ENCODE measurements around the gene CCDC61. TPM values are rescaled to one million over a fixed set of nuclear protein-coding genes. Genes with fewer than 3 reads are reported as not detected.

CCDC61 gene
- total RNA-seq, 1 experiment from 2014 or later = 24.8 TPM

GRCh38 chr19:46030812-46031550, 35.7 kb downstream of the CCDC61 start:
- H3K4me2 ChIP-seq = no peak overlapping the region
- H3F3A ChIP-seq (ENCODE audit: insufficient read depth, low read depth) = peaks cover 11% of the 10 kb centered on the region; the same call in 1 of the 2 replicates
- intact Hi-C loops (cut with micrococcal nuclease; ENCODE audit: unreplicated experiment) = no loop called here
- ChIA-PET CTCF (no interaction called here), POLR2A (ENCODE audit: unreplicated experiment) (no interaction called here)
- no peak for TF ChIP-seq CTCF (conservative IDR thresholded peaks at IDR 0.05)
- no peak for TF ChIP-seq EZH2 (IDR thresholded peaks at IDR 0.05; ENCODE audit: low read depth)
- no peaks in the 10 kb centered on the region for H3K9me3 ChIP-seq (ENCODE audit: insufficient read depth, low read depth)
- no peak overlapping the region for H2AFZ ChIP-seq
- no peak for DNase-seq
- H3K4me3 ChIP-seq = no peak overlapping the region
- no peaks in the 10 kb centered on the region for H4K20me1 ChIP-seq (ENCODE audit: insufficient read depth)
- H3K79me2 ChIP-seq (ENCODE audit: low read depth) = no peaks in the 10 kb centered on the region
- H3K27me3 ChIP-seq (ENCODE audit: insufficient read depth, low read depth) = no peaks in the 10 kb centered on the region
- H3K9me2 ChIP-seq (ENCODE audit: insufficient read depth) = no peaks in the 10 kb centered on the region
- no peak overlapping the region for H3K27ac ChIP-seq
- no peaks in the 10 kb centered on the region for H3K36me3 ChIP-seq (ENCODE audit: low read depth)
- BruUV-seq (replicated peaks) = no TSS peak
- no peaks in the 10 kb centered on the region; the same call in 1 of the 2 replicates for H3K4me1 ChIP-seq (replicated peaks; ENCODE audit: insufficient read depth)

- CTCF ChIA-PET = no interaction called here
- H4K20me1 ChIP-seq (ENCODE audit: insufficient read depth) = no peaks in the 10 kb centered on the region
- no peak overlapping the region for H3K4me3 ChIP-seq
- no peak for DNase-seq
- H3K4me2 ChIP-seq = no peak overlapping the region
- no peaks in the 10 kb centered on the region for H3K36me3 ChIP-seq (ENCODE audit: low read depth)
- TF ChIP-seq EZH2 (IDR thresholded peaks at IDR 0.05; ENCODE audit: low read depth) = no peak
- TF ChIP-seq CTCF (conservative IDR thresholded peaks at IDR 0.05) = no peak
- intact Hi-C loops (cut with micrococcal nuclease; ENCODE audit: unreplicated experiment) = no loop called here
- BruUV-seq (replicated peaks) = no TSS peak
- POLR2A ChIA-PET (ENCODE audit: unreplicated experiment) = no interaction called here
- H2AFZ ChIP-seq = no peak overlapping the region
- no peaks in the 10 kb centered on the region; the same call in 1 of the 2 replicates for H3K4me1 ChIP-seq (replicated peaks; ENCODE audit: insufficient read depth)
- no peak overlapping the region for H3K27ac ChIP-seq
- no peaks in the 10 kb centered on the region for H3K27me3 ChIP-seq (ENCODE audit: insufficient read depth, low read depth)
- no peaks in the 10 kb centered on the region for H3K79me2 ChIP-seq (ENCODE audit: low read depth)
- H3K9me2 ChIP-seq (ENCODE audit: insufficient read depth) = no peaks in the 10 kb centered on the region
- H3K9me3 ChIP-seq (ENCODE audit: insufficient read depth, low read depth) = no peaks in the 10 kb centered on the region
- peaks cover 4% of the 10 kb centered on the region; the same call in 1 of the 2 replicates for H3F3A ChIP-seq (ENCODE audit: insufficient read depth, low read depth)
These were observed 36.7 kb downstream of the CCDC61 start for GRCh38 chr19:46031781-46032596.

GRCh38 chr19:46032597-46033025, 37.3 kb downstream of the CCDC61 start:
- H2AFZ ChIP-seq = no peak overlapping the region
- no peak overlapping the region for H3K27ac ChIP-seq
- intact Hi-C loops (cut with micrococcal nuclease; ENCODE audit: unreplicated experiment) = no loop called here
- H3K36me3 ChIP-seq (ENCODE audit: low read depth) = no peaks in the 10 kb centered on the region
- no peaks in the 10 kb centered on the region for H4K20me1 ChIP-seq (ENCODE audit: insufficient read depth)
- DNase-seq = no peak
- peaks cover 5% of the 10 kb centered on the region; the same call in 1 of the 2 replicates for H3K4me1 ChIP-seq (replicated peaks; ENCODE audit: insufficient read depth)
- peaks cover 3% of the 10 kb centered on the region; the same call in 1 of the 2 replicates for H3F3A ChIP-seq (ENCODE audit: insufficient read depth, low read depth)
- no peaks in the 10 kb centered on the region for H3K27me3 ChIP-seq (ENCODE audit: insufficient read depth, low read depth)
- no peaks in the 10 kb centered on the region for H3K9me2 ChIP-seq (ENCODE audit: insufficient read depth)
- H3K4me2 ChIP-seq = no peak overlapping the region
- no peaks in the 10 kb centered on the region for H3K9me3 ChIP-seq (ENCODE audit: insufficient read depth, low read depth)
- ChIA-PET POLR2A (ENCODE audit: unreplicated experiment) (no interaction called here), CTCF (no interaction called here)
- no peak overlapping the region for H3K4me3 ChIP-seq
- TF ChIP-seq EZH2 (IDR thresholded peaks at IDR 0.05; ENCODE audit: low read depth) (no peak), CTCF (conservative IDR thresholded peaks at IDR 0.05) (no peak)
- H3K79me2 ChIP-seq (ENCODE audit: low read depth) = no peaks in the 10 kb centered on the region
- no TSS peak for BruUV-seq (replicated peaks)

Measured in PC-9 (cell line).